HEK293 (cell line): ENCODE data around the gene LRBA.

Experiments used
- ZBTB17 ChIP-seq: fragments of 450-650 bp; formaldehyde crosslinking; IDR thresholded peaks from 2 replicates; pipeline ENCODE4 v1.5.1; 2016; ENCODE audit warnings: missing biosample characterization, missing genetic modification characterization
- ZNF133 ChIP-seq: fragments of 450-650 bp; formaldehyde crosslinking; IDR thresholded peaks from 2 replicates; pipeline ENCODE4 v1.5.1; 2016; ENCODE audit warnings: missing biosample characterization, missing genetic modification characterization
- ZNF324 ChIP-seq: fragments of 450-650 bp; formaldehyde crosslinking; IDR thresholded peaks from 2 replicates; pipeline ENCODE4 v1.5.1; 2016; ENCODE audit warnings: missing biosample characterization, missing genetic modification characterization
- TF ChIP-seq, protein P1 (sequence below): fragments of 450-650 bp; formaldehyde crosslinking; IDR thresholded peaks from 2 replicates; pipeline ENCODE4 v1.5.1; 2016; ENCODE audit warnings: missing biosample characterization, missing genetic modification characterization
- TF ChIP-seq, protein P2 (sequence below): fragments of 450-650 bp; formaldehyde crosslinking; IDR thresholded peaks from 2 replicates; pipeline ENCODE4 v1.5.1; 2016; ENCODE audit warnings: missing biosample characterization, missing genetic modification characterization
- TF ChIP-seq, protein P3 (sequence below): fragments of 450-650 bp; formaldehyde crosslinking; IDR thresholded peaks from 2 replicates; pipeline ENCODE4 v1.5.1; 2016; ENCODE audit warnings: missing biosample characterization, missing genetic modification characterization

DNA sequence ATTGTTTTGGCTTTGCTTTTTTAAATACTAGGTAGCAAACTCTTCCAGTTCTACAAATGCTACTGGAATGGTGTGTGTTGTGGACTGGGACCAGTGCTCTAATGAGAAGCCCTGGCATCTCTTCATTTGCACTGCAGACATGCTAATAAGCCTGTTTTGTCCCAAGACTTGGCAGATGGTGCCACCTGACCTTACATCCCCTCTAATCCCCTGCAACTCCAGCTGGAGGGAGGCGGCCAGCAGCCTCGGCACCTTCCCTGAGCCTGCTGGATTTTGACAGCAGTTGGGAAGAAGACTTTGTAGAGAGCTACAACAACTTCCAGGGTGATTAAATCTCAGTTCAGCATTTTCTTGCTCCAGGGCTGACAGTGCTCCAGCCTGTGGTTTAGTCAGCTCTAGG, 736.9 kb downstream of the LRBA start:
- TF ChIP-seq ZNF133 (tag by site-specific recombination) (no peak), ZNF324 (tag by site-specific recombination) (no peak), ZBTB17 (tag by site-specific recombination) (no peak)
- TF ChIP-seq, protein P1, sequence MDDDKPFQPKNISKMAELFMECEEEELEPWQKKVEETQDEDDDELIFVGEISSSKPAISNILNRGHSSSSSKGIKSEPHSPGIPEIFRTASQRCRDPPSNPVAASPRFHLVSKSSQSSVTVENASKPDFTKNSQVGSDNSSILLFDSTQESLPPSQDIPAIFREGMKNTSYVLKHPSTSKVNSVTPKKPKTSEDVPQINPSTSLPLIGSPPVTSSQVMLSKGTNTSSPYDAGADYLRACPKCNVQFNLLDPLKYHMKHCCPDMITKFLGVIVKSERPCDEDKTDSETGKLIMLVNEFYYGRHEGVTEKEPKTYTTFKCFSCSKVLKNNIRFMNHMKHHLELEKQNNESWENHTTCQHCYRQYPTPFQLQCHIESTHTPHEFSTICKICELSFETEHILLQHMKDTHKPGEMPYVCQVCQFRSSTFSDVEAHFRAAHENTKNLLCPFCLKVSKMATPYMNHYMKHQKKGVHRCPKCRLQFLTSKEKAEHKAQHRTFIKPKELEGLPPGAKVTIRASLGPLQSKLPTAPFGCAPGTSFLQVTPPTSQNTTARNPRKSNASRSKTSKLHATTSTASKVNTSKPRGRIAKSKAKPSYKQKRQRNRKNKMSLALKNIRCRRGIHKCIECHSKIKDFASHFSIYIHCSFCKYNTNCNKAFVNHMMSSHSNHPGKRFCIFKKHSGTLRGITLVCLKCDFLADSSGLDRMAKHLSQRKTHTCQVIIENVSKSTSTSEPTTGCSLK = no peak
- TF ChIP-seq, protein P2, sequence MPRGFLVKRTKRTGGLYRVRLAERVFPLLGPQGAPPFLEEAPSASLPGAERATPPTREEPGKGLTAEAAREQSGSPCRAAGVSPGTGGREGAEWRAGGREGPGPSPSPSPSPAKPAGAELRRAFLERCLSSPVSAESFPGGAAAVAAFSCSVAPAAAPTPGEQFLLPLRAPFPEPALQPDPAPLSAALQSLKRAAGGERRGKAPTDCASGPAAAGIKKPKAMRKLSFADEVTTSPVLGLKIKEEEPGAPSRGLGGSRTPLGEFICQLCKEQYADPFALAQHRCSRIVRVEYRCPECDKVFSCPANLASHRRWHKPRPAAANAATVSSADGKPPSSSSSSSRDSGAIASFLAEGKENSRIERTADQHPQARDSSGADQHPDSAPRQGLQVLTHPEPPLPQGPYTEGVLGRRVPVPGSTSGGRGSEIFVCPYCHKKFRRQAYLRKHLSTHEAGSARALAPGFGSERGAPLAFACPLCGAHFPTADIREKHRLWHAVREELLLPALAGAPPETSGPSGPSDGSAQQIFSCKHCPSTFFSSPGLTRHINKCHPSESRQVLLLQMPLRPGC (tag by site-specific recombination) = no peak
- TF ChIP-seq, protein P3, sequence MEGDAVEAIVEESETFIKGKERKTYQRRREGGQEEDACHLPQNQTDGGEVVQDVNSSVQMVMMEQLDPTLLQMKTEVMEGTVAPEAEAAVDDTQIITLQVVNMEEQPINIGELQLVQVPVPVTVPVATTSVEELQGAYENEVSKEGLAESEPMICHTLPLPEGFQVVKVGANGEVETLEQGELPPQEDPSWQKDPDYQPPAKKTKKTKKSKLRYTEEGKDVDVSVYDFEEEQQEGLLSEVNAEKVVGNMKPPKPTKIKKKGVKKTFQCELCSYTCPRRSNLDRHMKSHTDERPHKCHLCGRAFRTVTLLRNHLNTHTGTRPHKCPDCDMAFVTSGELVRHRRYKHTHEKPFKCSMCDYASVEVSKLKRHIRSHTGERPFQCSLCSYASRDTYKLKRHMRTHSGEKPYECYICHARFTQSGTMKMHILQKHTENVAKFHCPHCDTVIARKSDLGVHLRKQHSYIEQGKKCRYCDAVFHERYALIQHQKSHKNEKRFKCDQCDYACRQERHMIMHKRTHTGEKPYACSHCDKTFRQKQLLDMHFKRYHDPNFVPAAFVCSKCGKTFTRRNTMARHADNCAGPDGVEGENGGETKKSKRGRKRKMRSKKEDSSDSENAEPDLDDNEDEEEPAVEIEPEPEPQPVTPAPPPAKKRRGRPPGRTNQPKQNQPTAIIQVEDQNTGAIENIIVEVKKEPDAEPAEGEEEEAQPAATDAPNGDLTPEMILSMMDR (tag by site-specific recombination) = no peak
